SU-DHL-6 (cell line): ENCODE results near the gene OSGIN1.

Experiments
- CTCF ChIP-seq: fragments of 200-600 bp; sonication (generic); IDR thresholded peaks from one replicate; pipeline ENCODE4 v1.5.1; 2017; ENCODE audit warnings: antibody characterized with exemption, mild to moderate bottlenecking, low read length, moderate library complexity; ENCODE audit not compliant: insufficient read depth, poor library complexity, severe bottlenecking
- EZH2phosphoT487 ChIP-seq: fragments of 200-600 bp; sonication (generic), shearing (Covaris generic); conservative IDR thresholded peaks from 2 replicates; pipeline ENCODE4 v1.6.1; 2018; ENCODE audit warnings: mild to moderate bottlenecking, antibody characterized with exemption, low read length, moderate library complexity, mixed read lengths

- TF ChIP-seq CTCF (no peak), EZH2phosphoT487 (no peak)
Measured at GRCh38 chr16:83932955-83933673, 19.9 kb upstream of the OSGIN1 start.
